HepG2 (cell line): ENCODE measurements around the gene NOS1.

Experiments
- FOXA1 ChIP-seq, 2 experiments: fragments of 450-650 bp in 1 of 2; sonication (generic) in 1 of 2; formaldehyde crosslinking in 1 of 2; IDR thresholded peaks; 2 replicates each; pipeline versions ENCODE4 v1.4.0 to v1.6.1; 2016 to 2020; ENCODE audit warnings: missing genetic modification reagents in 1 of 2
- MAFG ChIP-seq: sonication (generic); formaldehyde crosslinking; IDR thresholded peaks from 2 replicates; pipeline ENCODE4 v1.5.1; 2020; ENCODE audit warnings: mild to moderate bottlenecking, missing genetic modification reagents
- MTF1 ChIP-seq: sonication (generic); formaldehyde crosslinking; IDR thresholded peaks from 2 replicates; pipeline ENCODE4 v1.5.0; 2020; ENCODE audit warnings: missing genetic modification reagents
- MYC ChIP-seq: sonication (generic); formaldehyde crosslinking; IDR thresholded peaks from 2 replicates; pipeline ENCODE4 v1.9.0; 2021; ENCODE audit warnings: missing genetic modification reagents, borderline replicate concordance
- NR3C1 ChIP-seq: sonication (generic); formaldehyde crosslinking; IDR thresholded peaks from 2 replicates; pipeline ENCODE4 v1.4.0; 2020; ENCODE audit warnings: missing genetic modification reagents
- ZFP36 ChIP-seq: fragments of 150-350 bp; IDR thresholded peaks from 2 replicates; pipeline ENCODE4 v1.6.1; 2018; ENCODE audit warnings: borderline replicate concordance, low read length, low read depth; ENCODE audit not compliant: partially characterized antibody
- ZNF138 ChIP-seq: sonication (generic); formaldehyde crosslinking; IDR thresholded peaks from 2 replicates; pipeline ENCODE4 v1.5.0; 2020; ENCODE audit warnings: mild to moderate bottlenecking, low read depth, missing genetic modification reagents
- TF ChIP-seq, protein P1 (sequence below): IDR thresholded peaks from 2 replicates; pipeline ENCODE4 v1.6.1; 2016; ENCODE audit warnings: low read depth, borderline replicate concordance

DNA sequence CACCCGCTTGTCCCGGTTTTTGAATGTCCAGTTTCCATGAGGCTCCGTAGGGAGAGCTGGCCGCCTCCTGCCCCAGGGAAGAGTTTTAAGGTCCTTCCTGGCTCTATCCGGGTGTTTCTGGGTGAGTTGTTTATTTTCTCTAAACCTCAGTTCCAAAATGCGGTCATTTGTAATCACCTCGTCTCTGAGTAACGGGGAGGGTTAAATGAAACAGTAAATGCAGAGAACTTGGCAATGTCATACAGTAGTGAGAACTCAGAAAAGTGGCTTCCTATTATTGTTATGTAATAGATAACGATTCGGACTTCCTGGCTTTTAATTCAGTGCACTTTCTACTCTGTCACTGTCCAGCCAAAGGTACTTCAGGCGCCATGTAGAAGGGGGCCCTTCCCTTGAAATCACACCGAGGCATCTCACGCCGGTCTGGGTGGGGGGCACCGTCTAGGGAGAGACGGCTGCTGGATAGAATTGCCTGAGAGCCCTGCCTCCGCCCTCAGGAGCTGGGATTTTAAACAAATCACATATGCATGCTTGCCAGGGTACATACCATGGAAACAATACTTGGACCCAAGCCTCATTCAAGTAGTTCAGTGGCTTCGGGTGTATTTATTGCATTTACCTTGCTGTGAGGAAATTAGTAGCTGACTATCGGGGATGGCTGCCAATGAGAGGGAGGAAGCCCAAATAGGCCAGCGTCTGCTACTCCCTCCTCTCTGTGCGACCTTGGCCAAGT lies 26.4 kb downstream of the NOS1 start:
- no peak for TF ChIP-seq MAFG (CRISPR knock-in tag)
- no peak for TF ChIP-seq ZFP36
- no peak for TF ChIP-seq MYC
- TF ChIP-seq ZNF138, result no peak
- TF ChIP-seq, protein P1, sequence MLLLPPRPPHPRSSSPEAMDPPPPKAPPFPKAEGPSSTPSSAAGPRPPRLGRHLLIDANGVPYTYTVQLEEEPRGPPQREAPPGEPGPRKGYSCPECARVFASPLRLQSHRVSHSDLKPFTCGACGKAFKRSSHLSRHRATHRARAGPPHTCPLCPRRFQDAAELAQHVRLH (CRISPR knock-in tag), result no peak
- no peak for TF ChIP-seq NR3C1 (CRISPR knock-in tag)
- TF ChIP-seq FOXA1 (IDR thresholded peaks at IDR 0.05), result no peak
- TF ChIP-seq FOXA1 (CRISPR knock-in tag; IDR thresholded peaks at IDR 0.05), result no peak
- TF ChIP-seq MTF1 (CRISPR knock-in tag), result no peak
